ENCODE data around the gene BPIFA3.

- no peak for TF ChIP-seq CTCF (conservative IDR thresholded peaks at IDR 0.05)
- TF ChIP-seq EZH2 (IDR thresholded peaks at IDR 0.05; ENCODE audit: low read depth), result no peak
These were observed 42.0 kb upstream of the BPIFA3 start for GRCh38 chr20:33175123-33175522.
